HL-60 (cell line): ENCODE measurements around the gene MARCHF3.
A peak's percentile ranks its signal among the peaks of the same experiment; 100 is the strongest.

Experiments used
- DNase-seq, 2 experiments: peaks; one replicate each; pipeline ENCODE4 v3.0.0-alpha.2; 2010 to 2020; ENCODE audit warnings: low read depth in 1 of 2, low spot score in 1 of 2
- H3K27ac ChIP-seq: fragments of 250-450 bp; sonication (Bioruptor Pico); replicated peaks from 2 replicates; pipeline ENCODE4 v1.5.1; 2020; ENCODE audit warnings: mild to moderate bottlenecking, moderate library complexity
- H3K27me3 ChIP-seq: fragments of 250-450 bp; sonication (Bioruptor Pico); 2 replicates; pipeline ENCODE4 v1.5.1; 2021; ENCODE audit warnings: mild to moderate bottlenecking, moderate library complexity; ENCODE audit not compliant: insufficient read depth, poor library complexity, severe bottlenecking
- H3K4me3 ChIP-seq: replicated peaks from 2 replicates; pipeline ENCODE4 v1.5.1; 2011; ENCODE audit warnings: mild to moderate bottlenecking, control low read depth, low read length; ENCODE audit not compliant: insufficient read depth
- GABPA ChIP-seq: IDR thresholded peaks from 2 replicates; pipeline ENCODE4 v1.6.1; 2012; ENCODE audit warnings: low read depth
- POLR2AphosphoS5 ChIP-seq: IDR thresholded peaks from 2 replicates; pipeline ENCODE4 v1.6.1; 2012; ENCODE audit warnings: low read depth
- SPI1 ChIP-seq: IDR thresholded peaks from 2 replicates; pipeline ENCODE4 v1.6.1; 2012; ENCODE audit warnings: low read depth, mild to moderate bottlenecking, borderline replicate concordance
- TF ChIP-seq, protein P1 (sequence below): IDR thresholded peaks from one replicate; pipeline ENCODE4 v1.5.1; 2011; ENCODE audit warnings: low read length, control low read depth, inconsistent platforms; ENCODE audit not compliant: insufficient read depth
- TF ChIP-seq, protein P2 (sequence below): IDR thresholded peaks from 2 replicates; pipeline ENCODE4 v1.6.1; 2012; ENCODE audit warnings: low read depth; ENCODE audit not compliant: insufficient replicate concordance

MARCHF3 gene

DNA sequence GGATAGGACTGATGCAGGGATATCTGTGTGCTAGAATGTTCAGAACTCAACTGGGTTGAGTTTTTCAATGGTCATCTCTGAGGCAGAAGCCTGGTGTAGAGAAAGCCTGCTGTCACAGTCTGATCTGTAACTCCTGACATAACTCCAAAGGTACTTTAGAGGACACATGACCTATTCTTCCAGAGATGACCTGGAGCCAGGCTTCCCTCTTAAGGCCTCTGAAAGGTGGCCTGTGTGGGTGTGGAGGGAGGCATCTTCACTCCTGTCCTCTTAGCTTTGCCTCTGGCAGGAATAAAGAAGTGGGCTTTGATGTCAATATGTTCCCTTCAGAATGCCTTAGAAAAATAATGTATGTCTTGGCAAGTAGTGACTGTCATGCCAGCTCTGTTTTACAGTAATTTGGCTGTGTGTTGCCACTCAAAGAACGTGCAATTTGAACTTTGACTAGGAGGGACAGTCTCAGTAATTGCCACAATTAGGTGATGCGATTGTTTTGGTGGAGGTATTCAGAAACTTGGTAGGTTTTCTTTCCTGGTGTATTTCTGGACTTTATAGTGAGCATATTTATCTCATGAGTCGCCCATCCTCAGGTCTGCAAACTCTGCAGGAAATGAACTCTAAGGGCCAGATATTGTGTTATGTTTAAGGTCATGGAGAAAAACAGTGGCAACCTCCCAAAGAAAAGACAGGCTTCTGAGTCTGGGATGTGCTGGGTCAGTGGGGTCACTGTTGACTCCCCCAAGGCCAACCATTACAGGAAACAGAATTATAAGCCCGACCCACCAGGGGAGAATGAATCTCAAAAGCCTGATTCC, 46.2 kb upstream of the MARCHF3 start:
- H3K4me3 ChIP-seq, result no peak overlapping the region
- no peaks in the 10 kb centered on the region for H3K27me3 ChIP-seq
- no peak overlapping the region for H3K27ac ChIP-seq
- TF ChIP-seq, protein P1, sequence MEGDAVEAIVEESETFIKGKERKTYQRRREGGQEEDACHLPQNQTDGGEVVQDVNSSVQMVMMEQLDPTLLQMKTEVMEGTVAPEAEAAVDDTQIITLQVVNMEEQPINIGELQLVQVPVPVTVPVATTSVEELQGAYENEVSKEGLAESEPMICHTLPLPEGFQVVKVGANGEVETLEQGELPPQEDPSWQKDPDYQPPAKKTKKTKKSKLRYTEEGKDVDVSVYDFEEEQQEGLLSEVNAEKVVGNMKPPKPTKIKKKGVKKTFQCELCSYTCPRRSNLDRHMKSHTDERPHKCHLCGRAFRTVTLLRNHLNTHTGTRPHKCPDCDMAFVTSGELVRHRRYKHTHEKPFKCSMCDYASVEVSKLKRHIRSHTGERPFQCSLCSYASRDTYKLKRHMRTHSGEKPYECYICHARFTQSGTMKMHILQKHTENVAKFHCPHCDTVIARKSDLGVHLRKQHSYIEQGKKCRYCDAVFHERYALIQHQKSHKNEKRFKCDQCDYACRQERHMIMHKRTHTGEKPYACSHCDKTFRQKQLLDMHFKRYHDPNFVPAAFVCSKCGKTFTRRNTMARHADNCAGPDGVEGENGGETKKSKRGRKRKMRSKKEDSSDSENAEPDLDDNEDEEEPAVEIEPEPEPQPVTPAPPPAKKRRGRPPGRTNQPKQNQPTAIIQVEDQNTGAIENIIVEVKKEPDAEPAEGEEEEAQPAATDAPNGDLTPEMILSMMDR, result no peak
- no peak for TF ChIP-seq GABPA
- TF ChIP-seq SPI1, result no peak
- TF ChIP-seq, protein P2, sequence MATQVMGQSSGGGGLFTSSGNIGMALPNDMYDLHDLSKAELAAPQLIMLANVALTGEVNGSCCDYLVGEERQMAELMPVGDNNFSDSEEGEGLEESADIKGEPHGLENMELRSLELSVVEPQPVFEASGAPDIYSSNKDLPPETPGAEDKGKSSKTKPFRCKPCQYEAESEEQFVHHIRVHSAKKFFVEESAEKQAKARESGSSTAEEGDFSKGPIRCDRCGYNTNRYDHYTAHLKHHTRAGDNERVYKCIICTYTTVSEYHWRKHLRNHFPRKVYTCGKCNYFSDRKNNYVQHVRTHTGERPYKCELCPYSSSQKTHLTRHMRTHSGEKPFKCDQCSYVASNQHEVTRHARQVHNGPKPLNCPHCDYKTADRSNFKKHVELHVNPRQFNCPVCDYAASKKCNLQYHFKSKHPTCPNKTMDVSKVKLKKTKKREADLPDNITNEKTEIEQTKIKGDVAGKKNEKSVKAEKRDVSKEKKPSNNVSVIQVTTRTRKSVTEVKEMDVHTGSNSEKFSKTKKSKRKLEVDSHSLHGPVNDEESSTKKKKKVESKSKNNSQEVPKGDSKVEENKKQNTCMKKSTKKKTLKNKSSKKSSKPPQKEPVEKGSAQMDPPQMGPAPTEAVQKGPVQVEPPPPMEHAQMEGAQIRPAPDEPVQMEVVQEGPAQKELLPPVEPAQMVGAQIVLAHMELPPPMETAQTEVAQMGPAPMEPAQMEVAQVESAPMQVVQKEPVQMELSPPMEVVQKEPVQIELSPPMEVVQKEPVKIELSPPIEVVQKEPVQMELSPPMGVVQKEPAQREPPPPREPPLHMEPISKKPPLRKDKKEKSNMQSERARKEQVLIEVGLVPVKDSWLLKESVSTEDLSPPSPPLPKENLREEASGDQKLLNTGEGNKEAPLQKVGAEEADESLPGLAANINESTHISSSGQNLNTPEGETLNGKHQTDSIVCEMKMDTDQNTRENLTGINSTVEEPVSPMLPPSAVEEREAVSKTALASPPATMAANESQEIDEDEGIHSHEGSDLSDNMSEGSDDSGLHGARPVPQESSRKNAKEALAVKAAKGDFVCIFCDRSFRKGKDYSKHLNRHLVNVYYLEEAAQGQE, result no peak
- no peak for TF ChIP-seq POLR2AphosphoS5
- DNase-seq, result no peak

DNA sequence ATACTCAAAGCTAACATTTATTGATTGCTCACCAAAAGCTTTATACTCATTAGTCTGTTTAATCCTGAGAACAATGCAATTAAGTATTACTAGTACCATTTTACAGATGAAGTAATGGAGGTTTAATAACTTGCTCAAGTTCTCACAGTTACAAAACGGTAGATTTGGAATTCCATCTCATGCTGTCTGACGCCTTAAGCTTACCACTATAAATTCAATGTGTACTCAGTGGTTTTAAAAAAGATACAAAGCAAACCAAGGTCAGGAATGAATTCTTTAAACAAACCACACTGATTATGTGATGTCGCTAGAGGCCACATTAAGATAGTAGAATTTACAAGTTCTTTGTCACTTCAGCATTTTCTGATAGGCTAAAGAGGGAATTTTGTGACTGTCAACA, 44.1 kb upstream of the MARCHF3 start:
- H3K4me3 ChIP-seq, result no peak overlapping the region
- H3K27me3 ChIP-seq, result no peaks in the 10 kb centered on the region
- no peak overlapping the region for H3K27ac ChIP-seq
- TF ChIP-seq SPI1, result no peak
- TF ChIP-seq, protein P1, result no peak
- TF ChIP-seq POLR2AphosphoS5, result no peak
- TF ChIP-seq, protein P2, result no peak
- TF ChIP-seq GABPA, result no peak
- DNase-seq, result no peak

DNA sequence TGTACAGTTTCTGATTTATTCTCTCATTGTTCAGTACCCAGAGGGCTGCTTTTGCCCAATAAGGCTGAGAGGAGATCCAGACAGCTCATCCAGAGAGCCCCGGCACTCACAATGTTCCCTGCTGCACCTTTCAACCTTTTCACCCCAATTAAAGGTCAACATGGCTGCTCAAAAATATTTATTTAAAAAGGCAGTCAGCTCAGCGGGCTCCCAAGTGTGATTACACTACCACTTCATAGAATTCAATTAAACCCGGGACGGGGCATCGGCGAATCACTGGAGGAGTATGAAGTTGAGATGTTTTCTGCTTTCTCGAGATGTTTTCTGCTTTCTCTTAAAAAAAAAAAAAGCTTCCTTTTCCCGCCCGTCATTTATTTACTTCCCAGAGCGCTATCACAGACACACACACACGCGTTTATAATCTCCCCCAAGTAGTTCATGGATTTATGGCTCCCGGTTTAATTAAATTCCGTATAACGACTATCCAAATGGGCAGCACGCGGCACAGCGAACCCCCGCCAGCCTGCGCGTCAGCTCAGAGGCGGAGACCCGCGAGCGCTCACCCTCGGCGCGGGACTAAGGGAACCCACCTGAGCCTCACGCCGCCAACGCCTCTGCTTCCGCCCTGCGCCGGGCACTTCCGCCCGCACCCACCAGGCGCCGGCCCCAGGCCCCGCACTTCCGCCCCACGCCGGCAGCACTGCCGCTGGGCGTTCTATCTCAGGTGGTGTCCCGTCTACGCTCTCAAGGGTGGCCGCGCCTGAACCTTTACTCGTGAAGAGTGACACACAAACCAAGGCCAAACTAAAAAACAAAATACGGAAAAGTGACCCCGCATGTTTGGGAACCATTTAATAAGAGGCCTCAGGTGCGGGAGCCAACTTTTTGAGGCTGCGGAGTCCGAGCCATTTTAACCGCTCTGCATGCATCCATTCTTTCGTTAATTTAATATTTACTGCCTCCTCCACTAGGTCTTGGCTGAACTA, 42.8 kb upstream of the MARCHF3 start, which contains the start of gene C5orf63:
TSS of gene C5orf63 (minus strand) at position 642 of the 986 bp plus-strand sequence. CDS start 14,507 bp downstream, outside the sequence.
- peak; percentile 35 to 54 for DNase-seq
- Histone ChIP-seq H3K4me3 (peak within 1 kb of the TSS; percentile 62), H3K27me3 (no peaks in the 10 kb centered on the region), H3K27ac (peak within 1 kb of the TSS; percentile 59)
- TF ChIP-seq POLR2AphosphoS5 (0 out of 2 replicates have a peak, but pooled peaks have one; percentile 22), GABPA (peak; percentile 77), SPI1 (peak; percentile 73; the same call in 1 of the 2 replicates)
- TF ChIP-seq, protein P1, result no peak
- TF ChIP-seq, protein P2, result no peak
